Measurements from ENCODE around the gene MCMBP.

The MCMBP gene

GRCh38 chr10:119782981-119783664 is 89.5 kb downstream of the MCMBP start:
- H3K27me3 ChIP-seq (ENCODE audit: control insufficient read depth, insufficient read depth, low read length): no peaks in the 10 kb centered on the region
- peaks cover 22% of the 10 kb centered on the region for H3K4me1 ChIP-seq (ENCODE audit: control insufficient read depth, insufficient read depth, low read length)
- no peaks in the 10 kb centered on the region for H3K9me3 ChIP-seq (ENCODE audit: control insufficient read depth, insufficient read depth, low read length)
- no peak overlapping the region for H3K27ac ChIP-seq (ENCODE audit: low read depth, low read length)
- no peak overlapping the region for H3K4me3 ChIP-seq (ENCODE audit: low read depth, low read length)
- no peaks in the 10 kb centered on the region for H3K36me3 ChIP-seq (ENCODE audit: control insufficient read depth, insufficient read depth, low read length)
- no peak overlapping the region for H3K9ac ChIP-seq (ENCODE audit: low read depth, low read length)

- H3K9ac ChIP-seq (ENCODE audit: low read depth, low read length): no peak overlapping the region
- peaks cover 17% of the 10 kb centered on the region for H3K4me1 ChIP-seq (ENCODE audit: control insufficient read depth, insufficient read depth, low read length)
- no peaks in the 10 kb centered on the region for H3K9me3 ChIP-seq (ENCODE audit: control insufficient read depth, insufficient read depth, low read length)
- H3K36me3 ChIP-seq (ENCODE audit: control insufficient read depth, insufficient read depth, low read length): no peaks in the 10 kb centered on the region
- no peak overlapping the region for H3K4me3 ChIP-seq (ENCODE audit: low read depth, low read length)
- H3K27ac ChIP-seq (ENCODE audit: low read depth, low read length): no peak overlapping the region
- H3K27me3 ChIP-seq (ENCODE audit: control insufficient read depth, insufficient read depth, low read length): no peaks in the 10 kb centered on the region
Observed at GRCh38 chr10:119781498-119781897, 91.1 kb downstream of the MCMBP start.

- no peaks in the 10 kb centered on the region for H3K9me3 ChIP-seq (ENCODE audit: control insufficient read depth, insufficient read depth, low read length)
- H3K27me3 ChIP-seq (ENCODE audit: control insufficient read depth, insufficient read depth, low read length): no peaks in the 10 kb centered on the region
- H3K9ac ChIP-seq (ENCODE audit: low read depth, low read length): no peak overlapping the region
- no peak overlapping the region for H3K27ac ChIP-seq (ENCODE audit: low read depth, low read length)
- H3K4me3 ChIP-seq (ENCODE audit: low read depth, low read length): no peak overlapping the region
- H3K36me3 ChIP-seq (ENCODE audit: control insufficient read depth, insufficient read depth, low read length): no peaks in the 10 kb centered on the region
- H3K4me1 ChIP-seq (ENCODE audit: control insufficient read depth, insufficient read depth, low read length): peaks cover 13% of the 10 kb centered on the region
Observed at GRCh38 chr10:119780879-119781480, 91.7 kb downstream of the MCMBP start.

Data from HUES48 (cell line).